Measurements from ENCODE around the gene C12orf57.

C12orf57 gene

GRCh38 chr12:6966351-6966750, 22.5 kb downstream of the C12orf57 start:
- DNase-seq, result no peak

- no peak for DNase-seq
Observed at GRCh38 chr12:6967651-6968100, 23.9 kb downstream of the C12orf57 start.

GRCh38 chr12:6968426-6968825, 24.6 kb downstream of the C12orf57 start:
- no peak for DNase-seq

GRCh38 chr12:6970096-6970527, 26.3 kb downstream of the C12orf57 start:
- DNase-seq, result no peak

- no peak for DNase-seq
Observed at GRCh38 chr12:6974180-6974579, 30.4 kb downstream of the C12orf57 start.

- no peak for DNase-seq
Observed at GRCh38 chr12:6975297-6976032, 31.6 kb downstream of the C12orf57 start.

- no peak for DNase-seq
Observed at GRCh38 chr12:6977653-6978052, 33.8 kb downstream of the C12orf57 start.

GRCh38 chr12:6978188-6978587, 34.4 kb downstream of the C12orf57 start:
- DNase-seq, result no peak

GRCh38 chr12:6978611-6979011, 34.8 kb downstream of the C12orf57 start:
- no peak for DNase-seq

GRCh38 chr12:6979021-6979420, 35.2 kb downstream of the C12orf57 start:
- DNase-seq, result no peak

GRCh38 chr12:6979453-6979852, 35.6 kb downstream of the C12orf57 start:
- no peak for DNase-seq

GRCh38 chr12:6980075-6980474, 36.3 kb downstream of the C12orf57 start:
- DNase-seq, result no peak

- no peak for DNase-seq
Observed at GRCh38 chr12:6980740-6981139, 36.9 kb downstream of the C12orf57 start.

GRCh38 chr12:6981152-6982052, 37.6 kb downstream of the C12orf57 start:
- DNase-seq, result no peak

GRCh38 chr12:6982532-6982931, 38.7 kb downstream of the C12orf57 start:
- no peak for DNase-seq

GRCh38 chr12:6987956-6988553, 44.2 kb downstream of the C12orf57 start:
- no peak for DNase-seq

Data from midbrain (tissue), 1 donor.